ENCODE data around the gene GNB1. TPM values are rescaled to one million over a fixed set of nuclear protein-coding genes. Genes with fewer than 3 reads are reported as not detected.
A peak's percentile ranks its signal among the peaks of the same experiment; 100 is the strongest.

Gene GNB1
- total RNA-seq, 6 donors from 2014 or later = 126 to 386 (median 173) TPM

GRCh38 chr1:1874901-1875300, 16.0 kb downstream of the GNB1 start:
- Histone ChIP-seq H3K4me3 (no peak overlapping the region), H3K36me3 (peaks cover 0 to 28% (median 3%) of the 10 kb centered on the region in 4 donors), H3K4me1 (peaks cover 59 to 95% (median 72%) of the 10 kb centered on the region in 4 donors), H3K9me3 (no peaks in the 10 kb centered on the region), H3K27ac (no peak overlapping the region), H3K27me3 (no peaks in the 10 kb centered on the region)
- WGBS, 2 donors = 97 to 98% methylated on average over 7 of the region's 7 CpGs
- ATAC-seq (ENCODE audit: low FRiP score in 2 of 2) (no peak), DNase-seq (no peak)
- no peak for TF ChIP-seq CTCF (IDR thresholded peaks at IDR 0.05)

GRCh38 chr1:1873186-1873585, 17.7 kb downstream of the GNB1 start:
- peaks cover 65 to 94% (median 73%) of the 10 kb centered on the region in 4 donors for H3K4me1 ChIP-seq
- H3K36me3 ChIP-seq = peaks cover 0 to 28% (median 3%) of the 10 kb centered on the region in 4 donors
- H3K27me3 ChIP-seq = no peaks in the 10 kb centered on the region
- no peak overlapping the region for H3K4me3 ChIP-seq
- ATAC-seq (ENCODE audit: low FRiP score in 2 of 2) (peak; percentile 13 to 15), DNase-seq (peak in 1 of 2 donors; percentile 53)
- no peak overlapping the region for H3K27ac ChIP-seq
- H3K9me3 ChIP-seq = no peaks in the 10 kb centered on the region
- TF ChIP-seq CTCF (IDR thresholded peaks at IDR 0.05) (no peak), POLR2AphosphoS5 (IDR thresholded peaks at IDR 0.05) (no peak), POLR2A (IDR thresholded peaks at IDR 0.05) (no peak), EP300 (IDR thresholded peaks at IDR 0.05) (no peak)
- WGBS, 2 donors = 65 to 78% methylated on average over 2 of the region's 2 CpGs

GRCh38 chr1:1872329-1872994, 18.4 kb downstream of the GNB1 start:
- no peaks in the 10 kb centered on the region for H3K9me3 ChIP-seq
- H3K36me3 ChIP-seq = peaks cover 0 to 28% (median 3%) of the 10 kb centered on the region in 4 donors
- no peak overlapping the region for H3K27ac ChIP-seq
- peaks cover 60 to 86% (median 72%) of the 10 kb centered on the region in 4 donors for H3K4me1 ChIP-seq
- whole genome bisulfite sequencing, 2 donors = 82 to 87% methylated on average over 11 of the region's 11 CpGs
- DNase-seq (no peak), ATAC-seq (ENCODE audit: low FRiP score in 2 of 2) (no peak)
- no peaks in the 10 kb centered on the region for H3K27me3 ChIP-seq
- TF ChIP-seq EP300 (IDR thresholded peaks at IDR 0.05) (no peak), POLR2A (IDR thresholded peaks at IDR 0.05) (no peak)
- peak overlapping the region in 1 of 4 donors; percentile 8 for H3K4me3 ChIP-seq

GRCh38 chr1:1869469-1869868, 21.4 kb downstream of the GNB1 start:
- no peak for TF ChIP-seq POLR2AphosphoS5 (IDR thresholded peaks at IDR 0.05)
- TF ChIP-seq POLR2A (IDR thresholded peaks at IDR 0.05) = no peak
- TF ChIP-seq CTCF (IDR thresholded peaks at IDR 0.05) = no peak
- TF ChIP-seq EP300 (IDR thresholded peaks at IDR 0.05) = no peak
- Histone ChIP-seq H3K36me3 (peaks cover 0 to 12% (median 0%) of the 10 kb centered on the region in 4 donors), H3K4me1 (peaks cover 59 to 71% (median 66%) of the 10 kb centered on the region in 4 donors), H3K27ac (peak overlapping the region in 2 of 4 donors; percentile 46 to 48), H3K4me3 (no peak overlapping the region), H3K27me3 (no peaks in the 10 kb centered on the region), H3K9me3 (no peaks in the 10 kb centered on the region)
- 28 to 37% methylated on average over 4 of the region's 4 CpGs for WGBS, 2 donors
- DNase-seq (no peak), ATAC-seq (ENCODE audit: low FRiP score in 2 of 2) (peak in 1 of 2 donors; percentile 32)

- Histone ChIP-seq H3K4me3 (no peak overlapping the region), H3K27me3 (no peaks in the 10 kb centered on the region), H3K27ac (no peak overlapping the region), H3K36me3 (no peaks in the 10 kb centered on the region), H3K9me3 (no peaks in the 10 kb centered on the region), H3K4me1 (peaks cover 59 to 63% (median 61%) of the 10 kb centered on the region in 4 donors)
- TF ChIP-seq CTCF (IDR thresholded peaks at IDR 0.05) = no peak
- TF ChIP-seq EP300 (IDR thresholded peaks at IDR 0.05) = no peak
- TF ChIP-seq POLR2AphosphoS5 (IDR thresholded peaks at IDR 0.05) = no peak
- no peak for TF ChIP-seq POLR2A (IDR thresholded peaks at IDR 0.05)
- WGBS, 2 donors = 96 to 100% methylated on average over 3 of the region's 3 CpGs
- DNase-seq (no peak), ATAC-seq (ENCODE audit: low FRiP score in 2 of 2) (no peak)
Observed at GRCh38 chr1:1867164-1867563, 23.7 kb downstream of the GNB1 start.

Data from upper lobe of left lung (tissue), 6 donors.